Fibroblast of pulmonary artery (primary cell): ENCODE data around the gene MCM5.

Experiments used
- DNase-seq: peaks from one replicate; pipeline ENCODE4 v3.0.0-alpha.2; 2010; ENCODE audit warnings: low read depth
- H3K4me3 ChIP-seq: replicated peaks from 2 replicates; pipeline ENCODE4 v1.5.1; 2011; ENCODE audit warnings: low read depth, mild to moderate bottlenecking, control low read depth, low read length, moderate library complexity
- TF ChIP-seq, protein P1 (sequence below): IDR thresholded peaks from 2 replicates; pipeline ENCODE4 v1.5.1; 2011; ENCODE audit warnings: mild to moderate bottlenecking, control low read depth, low read length, inconsistent platforms; ENCODE audit errors: missing control alignments

Gene MCM5

GRCh38 chr22:35439365-35439717 lies 39.4 kb downstream of the MCM5 start:
- no peak overlapping the region for H3K4me3 ChIP-seq
- TF ChIP-seq, protein P1, sequence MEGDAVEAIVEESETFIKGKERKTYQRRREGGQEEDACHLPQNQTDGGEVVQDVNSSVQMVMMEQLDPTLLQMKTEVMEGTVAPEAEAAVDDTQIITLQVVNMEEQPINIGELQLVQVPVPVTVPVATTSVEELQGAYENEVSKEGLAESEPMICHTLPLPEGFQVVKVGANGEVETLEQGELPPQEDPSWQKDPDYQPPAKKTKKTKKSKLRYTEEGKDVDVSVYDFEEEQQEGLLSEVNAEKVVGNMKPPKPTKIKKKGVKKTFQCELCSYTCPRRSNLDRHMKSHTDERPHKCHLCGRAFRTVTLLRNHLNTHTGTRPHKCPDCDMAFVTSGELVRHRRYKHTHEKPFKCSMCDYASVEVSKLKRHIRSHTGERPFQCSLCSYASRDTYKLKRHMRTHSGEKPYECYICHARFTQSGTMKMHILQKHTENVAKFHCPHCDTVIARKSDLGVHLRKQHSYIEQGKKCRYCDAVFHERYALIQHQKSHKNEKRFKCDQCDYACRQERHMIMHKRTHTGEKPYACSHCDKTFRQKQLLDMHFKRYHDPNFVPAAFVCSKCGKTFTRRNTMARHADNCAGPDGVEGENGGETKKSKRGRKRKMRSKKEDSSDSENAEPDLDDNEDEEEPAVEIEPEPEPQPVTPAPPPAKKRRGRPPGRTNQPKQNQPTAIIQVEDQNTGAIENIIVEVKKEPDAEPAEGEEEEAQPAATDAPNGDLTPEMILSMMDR, result no peak
- no peak for DNase-seq

DNA sequence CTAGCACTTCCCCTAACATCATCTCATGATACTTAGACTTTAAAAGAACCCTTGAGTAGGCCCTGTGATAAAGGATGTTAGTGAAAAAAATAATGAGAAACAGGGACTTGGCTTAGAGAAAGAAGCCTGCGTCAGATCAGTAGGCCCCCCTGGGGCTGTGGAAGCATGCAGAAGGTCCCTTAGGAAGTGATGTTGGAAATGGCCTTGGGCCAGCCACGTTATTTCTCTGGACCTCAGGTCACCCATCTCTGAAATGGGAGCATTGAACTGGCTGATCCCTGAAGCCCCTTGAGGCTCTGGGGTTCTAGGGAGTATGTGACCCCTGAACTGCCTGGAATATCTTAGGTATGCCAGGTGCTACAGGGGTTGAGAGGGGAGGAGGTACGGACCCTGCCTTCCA lies 40.2 kb downstream of the MCM5 start:
- no peak for DNase-seq
- no peak overlapping the region for H3K4me3 ChIP-seq
- TF ChIP-seq, protein P1, result no peak

DNA sequence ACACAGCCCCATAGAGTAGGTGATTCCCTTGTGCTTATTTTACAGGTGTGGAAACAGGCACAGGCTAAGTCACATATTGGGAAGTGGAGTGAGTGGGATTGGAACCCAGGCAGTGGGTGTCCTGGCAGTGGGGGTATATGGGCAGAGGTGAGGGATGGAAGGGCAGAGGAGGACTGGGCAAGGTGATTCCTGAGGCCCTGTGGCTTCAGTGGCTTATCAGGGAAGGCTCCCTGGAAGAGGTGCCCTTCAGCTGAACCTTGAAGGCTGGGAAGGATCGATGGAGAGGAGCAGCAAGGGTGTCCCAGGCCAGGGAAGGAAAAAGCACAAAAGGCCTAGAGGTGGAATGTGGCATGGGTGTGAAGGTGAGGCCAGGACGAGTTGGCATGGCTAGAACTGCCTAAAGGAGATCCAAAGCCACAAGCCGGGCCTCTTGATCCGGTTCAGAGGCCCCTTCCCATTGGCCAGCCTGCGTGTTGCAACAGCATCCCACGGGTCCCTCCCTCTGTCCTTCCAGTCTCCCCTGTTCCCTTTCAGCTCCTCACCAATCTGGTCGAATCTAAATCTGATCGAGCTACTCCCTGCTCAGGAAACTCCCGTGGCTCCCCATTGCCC lies 41.7 kb downstream of the MCM5 start:
- H3K4me3 ChIP-seq, result no peak overlapping the region
- TF ChIP-seq, protein P1, result no peak
- no peak for DNase-seq

GRCh38 chr22:35442471-35442870 lies 42.5 kb downstream of the MCM5 start:
- no peak overlapping the region for H3K4me3 ChIP-seq
- no peak for DNase-seq
- TF ChIP-seq, protein P1, result no peak

GRCh38 chr22:35443338-35443737 lies 43.4 kb downstream of the MCM5 start:
- no peak for DNase-seq
- no peak overlapping the region for H3K4me3 ChIP-seq
- TF ChIP-seq, protein P1, result no peak

DNA sequence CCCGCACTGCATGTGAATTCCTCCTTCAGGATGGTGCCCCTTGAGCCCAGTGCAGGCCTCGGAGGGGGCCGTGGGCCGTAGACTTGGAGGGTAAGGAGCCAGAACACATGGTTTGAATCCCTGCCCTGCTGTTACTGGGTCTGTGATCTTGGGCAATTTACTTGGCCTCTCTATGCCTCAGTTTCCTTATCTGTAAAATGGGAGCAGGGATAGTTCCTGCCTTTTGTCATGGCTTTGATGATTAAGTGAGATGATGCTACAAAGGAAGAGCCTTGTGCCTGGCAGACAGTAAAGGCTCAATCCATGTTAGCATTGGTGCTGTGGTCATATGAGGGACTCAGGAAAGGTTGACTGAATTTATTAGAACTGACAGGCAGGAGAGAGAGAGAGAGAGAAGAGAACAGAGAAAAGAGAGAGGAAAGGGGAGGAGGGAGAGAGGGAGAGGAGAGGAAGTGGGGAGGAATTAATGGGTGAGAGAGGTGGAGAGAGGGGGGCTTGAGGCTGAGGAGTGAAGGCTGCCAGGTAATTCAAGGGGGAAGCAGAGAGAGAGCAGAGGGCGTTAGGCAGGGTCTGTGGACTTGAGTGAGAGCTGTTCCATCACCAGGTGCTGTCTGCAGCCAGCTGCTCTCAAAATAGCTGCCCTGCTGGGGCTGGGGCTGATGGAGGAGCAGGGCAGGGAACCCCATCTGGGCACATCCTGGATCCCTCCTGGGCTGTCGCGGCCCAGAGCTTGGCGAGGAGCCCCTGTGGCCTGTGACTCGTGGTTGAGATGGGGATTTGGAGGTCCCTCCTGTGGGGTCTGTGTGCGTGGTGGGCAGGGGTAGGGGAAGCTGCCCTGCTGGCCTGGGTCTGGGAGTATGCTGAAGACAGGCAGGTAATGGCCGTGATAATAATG lies 44.1 kb downstream of the MCM5 start:
- no peak overlapping the region for H3K4me3 ChIP-seq
- DNase-seq, result no peak
- TF ChIP-seq, protein P1, result no peak
